ENCODE measurements around the gene TET3.

TET3 gene

GRCh38 chr2:74031221-74031620 is 46.5 kb downstream of the TET3 start:
- TF ChIP-seq CTCF (IDR thresholded peaks at IDR 0.05): no peak
- H3K79me2 ChIP-seq: peaks cover 33% of the 10 kb centered on the region
- no peaks in the 10 kb centered on the region for H3K27me3 ChIP-seq (ENCODE audit: control insufficient read depth, insufficient read depth, low read length)
- no peaks in the 10 kb centered on the region for H3K9me3 ChIP-seq (ENCODE audit: control insufficient read depth, low read length)
- no peak overlapping the region for H3K27ac ChIP-seq
- H3K4me1 ChIP-seq: peaks cover 3% of the 10 kb centered on the region
- H3K4me2 ChIP-seq (ENCODE audit: low read length): no peak overlapping the region
- no peaks in the 10 kb centered on the region for H3K36me3 ChIP-seq (ENCODE audit: control insufficient read depth, insufficient read depth, low read length)
- H3K4me3 ChIP-seq (ENCODE audit: low read depth, low read length): no peak overlapping the region
- no peak overlapping the region for H2AFZ ChIP-seq
- H3K9ac ChIP-seq: no peak overlapping the region

- Histone ChIP-seq H3K36me3 (ENCODE audit: control insufficient read depth, insufficient read depth, low read length) (no peaks in the 10 kb centered on the region), H3K27me3 (ENCODE audit: control insufficient read depth, insufficient read depth, low read length) (no peaks in the 10 kb centered on the region), H3K4me1 (peaks cover 6% of the 10 kb centered on the region), H3K79me2 (peaks cover 31% of the 10 kb centered on the region), H2AFZ (no peak overlapping the region), H3K9ac (no peak overlapping the region), H3K9me3 (ENCODE audit: control insufficient read depth, low read length) (no peaks in the 10 kb centered on the region), H3K4me2 (ENCODE audit: low read length) (no peak overlapping the region), H3K27ac (no peak overlapping the region), H3K4me3 (ENCODE audit: low read depth, low read length) (no peak overlapping the region)
- TF ChIP-seq CTCF (IDR thresholded peaks at IDR 0.05): no peak
Observed at GRCh38 chr2:74031959-74032287, 47.2 kb downstream of the TET3 start.

GRCh38 chr2:74033375-74033774 is 48.7 kb downstream of the TET3 start:
- Histone ChIP-seq H2AFZ (no peak overlapping the region), H3K4me2 (ENCODE audit: low read length) (no peak overlapping the region), H3K27me3 (ENCODE audit: control insufficient read depth, insufficient read depth, low read length) (no peaks in the 10 kb centered on the region), H3K4me3 (ENCODE audit: low read depth, low read length) (no peak overlapping the region), H3K4me1 (peaks cover 6% of the 10 kb centered on the region), H3K79me2 (peaks cover 20% of the 10 kb centered on the region), H3K9ac (no peak overlapping the region), H3K9me3 (ENCODE audit: control insufficient read depth, low read length) (no peaks in the 10 kb centered on the region), H3K36me3 (ENCODE audit: control insufficient read depth, insufficient read depth, low read length) (no peaks in the 10 kb centered on the region), H3K27ac (no peak overlapping the region)
- TF ChIP-seq CTCF (IDR thresholded peaks at IDR 0.05): no peak

Data from parathyroid adenoma (tissue), 2 donors.